Tibial artery (tissue), 4 donors: ENCODE results near the gene ZFYVE19.

Experiments
- DNase-seq, 2 donors: peaks; one replicate each; pipeline ENCODE4 v3.0.0-alpha.2; 2019
- H3K27ac ChIP-seq, 2 donors: fragments of 200-600 bp; sonication (generic) in 1 of 2; 1 replicate in 1 of 2; 2 replicates in 1 of 2; pipeline ENCODE4 v1.5.1; 2018 to 2019; ENCODE audit warnings: mild to moderate bottlenecking in 1 of 2
- H3K27me3 ChIP-seq, 2 donors: fragments of 200-600 bp; sonication (generic) in 1 of 2; one replicate each; pipeline versions ENCODE4 v1.5.1 to v1.6.0; 2016 to 2019
- H3K36me3 ChIP-seq, 3 donors: fragments of 200-600 bp; sonication (generic) in 2 of 3; one replicate each; pipeline ENCODE4 v1.5.1; 2016 to 2019; ENCODE audit warnings: mild to moderate bottlenecking in 2 of 3
- H3K4me1 ChIP-seq, 4 donors: fragments of 200-600 bp; sonication (generic) in 2 of 4; 1 replicate in 3 of 4; 2 replicates in 1 of 4; pipeline ENCODE4 v1.5.1; 2016 to 2019
- H3K4me3 ChIP-seq, 2 donors: fragments of 200-600 bp; sonication (generic) in 1 of 2; 1 replicate in 1 of 2; 2 replicates in 1 of 2; pipeline ENCODE4 v1.5.1; 2018 to 2019; ENCODE audit warnings: mild to moderate bottlenecking in 2 of 2
- H3K9me3 ChIP-seq, 3 donors: fragments of 200-600 bp; sonication (generic) in 1 of 3; one replicate each; pipeline ENCODE4 v1.5.1; 2016 to 2019
- CTCF ChIP-seq, 2 experiments: fragments of 200-600 bp in 1 of 2; fragments of 450-650 bp in 1 of 2; IDR thresholded peaks; one replicate each; pipeline ENCODE4 v1.5.1; 2017 to 2019; ENCODE audit warnings: antibody characterized with exemption in 2 of 2, mild to moderate bottlenecking in 1 of 2, moderate library complexity in 1 of 2
- intact Hi-C: fragments of 100-400 bp; cut with DNase I; formaldehyde crosslinking; loops from one replicate; pipeline ENCODE4 v1.15.0; 2023; ENCODE audit warnings: low total_unique reads

ZFYVE19 gene

GRCh38 chr15:40768521-40769273, 38.2 kb upstream of the ZFYVE19 start:
- intact Hi-C loops = loop anchor here (5.0 kb wide), 1 partner anchor 124 kb away; the partner anchor contains the start of gene VPS18
- Histone ChIP-seq H3K4me1 (peaks cover 0 to 61% (median 21%) of the 10 kb centered on the region in 4 donors), H3K27ac (no peak overlapping the region), H3K36me3 (peaks cover 11 to 61% (median 25%) of the 10 kb centered on the region in 3 donors), H3K4me3 (no peak overlapping the region), H3K27me3 (no peaks in the 10 kb centered on the region), H3K9me3 (no peaks in the 10 kb centered on the region)
- TF ChIP-seq CTCF (IDR thresholded peaks at IDR 0.05) = no peak
- DNase-seq = peak in 1 of 2 donors; percentile 63

GRCh38 chr15:40769274-40770146, 37.4 kb upstream of the ZFYVE19 start, which contains the start of gene C15orf62:
Gene C15orf62, plus strand, starts transcription at chr15:40769980. Its CDS starts 516 bp downstream, at chr15:40770496.
- Histone ChIP-seq H3K9me3 (no peaks in the 10 kb centered on the region), H3K27me3 (no peaks in the 10 kb centered on the region), H3K36me3 (peaks cover 19 to 69% (median 33%) of the 10 kb centered on the region in 3 donors), H3K4me1 (peaks cover 0 to 55% (median 18%) of the 10 kb centered on the region in 4 donors), H3K27ac (no peak within 1 kb of the TSS), H3K4me3 (no peak within 1 kb of the TSS)
- intact Hi-C loops = loop anchor here (5.0 kb wide), 1 partner anchor 123 kb away; the partner anchor contains the start of gene VPS18
- TF ChIP-seq CTCF (IDR thresholded peaks at IDR 0.05) = no peak
- peak in 1 of 2 donors; percentile 66 for DNase-seq

- intact Hi-C loops = no loop called here
- no peaks in the 10 kb centered on the region for H3K27me3 ChIP-seq
- H3K9me3 ChIP-seq = no peaks in the 10 kb centered on the region
- no peak overlapping the region for H3K4me3 ChIP-seq
- DNase-seq = no peak
- no peak for TF ChIP-seq CTCF (IDR thresholded peaks at IDR 0.05)
- peaks cover 0 to 48% (median 13%) of the 10 kb centered on the region in 4 donors for H3K4me1 ChIP-seq
- H3K36me3 ChIP-seq = peaks cover 26 to 76% (median 41%) of the 10 kb centered on the region in 3 donors
- H3K27ac ChIP-seq = no peak overlapping the region
These were observed 36.7 kb upstream of the ZFYVE19 start for GRCh38 chr15:40770147-40770721.

- no peak for DNase-seq
- no peaks in the 10 kb centered on the region for H3K27me3 ChIP-seq
- no peaks in the 10 kb centered on the region for H3K9me3 ChIP-seq
- TF ChIP-seq CTCF (IDR thresholded peaks at IDR 0.05) = no peak
- no peak overlapping the region for H3K27ac ChIP-seq
- intact Hi-C loops = no loop called here
- no peak overlapping the region for H3K4me3 ChIP-seq
- H3K4me1 ChIP-seq = peaks cover 0 to 39% (median 4%) of the 10 kb centered on the region in 4 donors
- peaks cover 35 to 87% (median 51%) of the 10 kb centered on the region in 3 donors for H3K36me3 ChIP-seq
These were observed 35.6 kb upstream of the ZFYVE19 start for GRCh38 chr15:40771242-40771641.

- no peak for TF ChIP-seq CTCF (IDR thresholded peaks at IDR 0.05)
- Histone ChIP-seq H3K4me3 (no peak overlapping the region), H3K27ac (no peak overlapping the region), H3K9me3 (no peaks in the 10 kb centered on the region), H3K27me3 (no peaks in the 10 kb centered on the region), H3K4me1 (peaks cover 0 to 38% (median 0%) of the 10 kb centered on the region in 4 donors), H3K36me3 (peaks cover 43 to 90% (median 58%) of the 10 kb centered on the region in 3 donors)
- intact Hi-C loops = no loop called here
- DNase-seq = no peak
These were observed 34.9 kb upstream of the ZFYVE19 start for GRCh38 chr15:40772014-40772413.
